IPS-15b (cell line): ENCODE measurements around the gene SLC35G1.

Experiments used
- H3K27me3 ChIP-seq: one replicate; pipeline ENCODE4 v1.6.1; 2013; ENCODE audit warnings: low read length; ENCODE audit not compliant: control insufficient read depth, insufficient read depth
- H3K36me3 ChIP-seq: one replicate; pipeline ENCODE4 v1.6.1; 2013; ENCODE audit warnings: low read length; ENCODE audit not compliant: control insufficient read depth, insufficient read depth
- H3K4me1 ChIP-seq: one replicate; pipeline ENCODE4 v1.6.1; 2013; ENCODE audit warnings: mild to moderate bottlenecking, low read length; ENCODE audit not compliant: control insufficient read depth, insufficient read depth
- H3K4me3 ChIP-seq: one replicate; pipeline ENCODE4 v1.5.1; 2013; ENCODE audit warnings: low read depth, low read length
- H3K9ac ChIP-seq: one replicate; pipeline ENCODE4 v1.6.1; 2013; ENCODE audit warnings: low read depth, mild to moderate bottlenecking, low read length
- H3K9me3 ChIP-seq: one replicate; pipeline ENCODE4 v1.6.1; 2013; ENCODE audit warnings: mild to moderate bottlenecking, low read length; ENCODE audit not compliant: control insufficient read depth, insufficient read depth

SLC35G1 gene

GRCh38 chr10:93897070-93897780, 3.4 kb downstream of the SLC35G1 start:
- H3K27me3 ChIP-seq: peaks cover 40% of the 10 kb centered on the region
- no peak overlapping the region for H3K4me3 ChIP-seq
- H3K9me3 ChIP-seq: no peaks in the 10 kb centered on the region
- no peak overlapping the region for H3K9ac ChIP-seq
- H3K4me1 ChIP-seq: peaks cover 6% of the 10 kb centered on the region
- no peaks in the 10 kb centered on the region for H3K36me3 ChIP-seq

DNA sequence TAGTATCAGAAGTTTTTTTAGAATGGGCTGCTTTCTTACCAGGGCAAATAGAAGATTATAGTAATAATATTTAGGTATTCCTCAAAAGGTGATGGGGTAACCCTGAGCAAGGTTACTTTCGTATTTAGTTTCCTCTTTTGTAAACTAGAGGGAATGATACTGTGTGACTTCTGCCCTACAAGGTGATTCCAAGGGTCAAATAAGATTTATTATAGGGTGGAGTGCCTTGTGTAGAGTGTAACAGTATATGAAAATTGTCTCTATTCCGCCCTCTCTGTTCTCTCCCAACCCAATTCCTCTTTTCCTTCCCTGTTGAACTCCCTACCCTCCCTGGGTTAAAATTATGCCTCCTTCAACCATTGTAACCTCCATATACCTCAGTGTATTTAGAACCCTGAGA, 5.3 kb downstream of the SLC35G1 start:
- no peak overlapping the region for H3K9ac ChIP-seq
- H3K27me3 ChIP-seq: peaks cover 26% of the 10 kb centered on the region
- no peak overlapping the region for H3K4me3 ChIP-seq
- H3K4me1 ChIP-seq: peaks cover 6% of the 10 kb centered on the region
- H3K9me3 ChIP-seq: no peaks in the 10 kb centered on the region
- H3K36me3 ChIP-seq: no peaks in the 10 kb centered on the region

- no peaks in the 10 kb centered on the region for H3K4me1 ChIP-seq
- H3K27me3 ChIP-seq: no peaks in the 10 kb centered on the region
- H3K4me3 ChIP-seq: no peak overlapping the region
- no peaks in the 10 kb centered on the region for H3K36me3 ChIP-seq
- no peak overlapping the region for H3K9ac ChIP-seq
- H3K9me3 ChIP-seq: no peaks in the 10 kb centered on the region
These were observed 9.3 kb downstream of the SLC35G1 start for GRCh38 chr10:93903051-93903450.

- Histone ChIP-seq H3K36me3 (no peaks in the 10 kb centered on the region), H3K9ac (no peak overlapping the region), H3K9me3 (no peaks in the 10 kb centered on the region), H3K4me1 (no peaks in the 10 kb centered on the region), H3K27me3 (no peaks in the 10 kb centered on the region), H3K4me3 (no peak overlapping the region)
These were observed 11.1 kb downstream of the SLC35G1 start for GRCh38 chr10:93904901-93905300.

- Histone ChIP-seq H3K4me3 (no peak overlapping the region), H3K27me3 (no peaks in the 10 kb centered on the region), H3K9ac (no peak overlapping the region), H3K36me3 (no peaks in the 10 kb centered on the region), H3K9me3 (no peaks in the 10 kb centered on the region), H3K4me1 (no peaks in the 10 kb centered on the region)
These were observed 13.3 kb downstream of the SLC35G1 start for GRCh38 chr10:93907059-93907458.

DNA sequence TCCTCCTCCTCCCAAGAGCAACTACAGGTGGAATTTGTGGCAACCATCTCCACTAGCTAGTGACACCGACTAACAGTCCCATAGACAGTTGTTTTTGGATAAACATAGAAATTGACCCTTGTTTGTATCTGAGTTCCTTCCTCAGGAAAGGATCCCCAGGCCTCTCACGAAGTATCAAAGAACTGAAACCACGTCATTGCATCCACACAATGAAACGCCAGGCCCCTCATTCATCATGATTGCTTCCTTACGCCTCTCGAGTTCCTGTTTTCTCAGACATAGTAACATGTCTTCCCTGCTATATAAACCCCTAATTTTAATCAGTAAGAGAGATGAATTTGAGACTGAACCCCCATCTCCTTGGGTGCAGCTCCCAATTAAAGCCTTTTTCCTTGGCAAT, 18.1 kb downstream of the SLC35G1 start:
- no peaks in the 10 kb centered on the region for H3K9me3 ChIP-seq
- no peak overlapping the region for H3K4me3 ChIP-seq
- H3K27me3 ChIP-seq: no peaks in the 10 kb centered on the region
- no peak overlapping the region for H3K9ac ChIP-seq
- no peaks in the 10 kb centered on the region for H3K36me3 ChIP-seq
- no peaks in the 10 kb centered on the region for H3K4me1 ChIP-seq

DNA sequence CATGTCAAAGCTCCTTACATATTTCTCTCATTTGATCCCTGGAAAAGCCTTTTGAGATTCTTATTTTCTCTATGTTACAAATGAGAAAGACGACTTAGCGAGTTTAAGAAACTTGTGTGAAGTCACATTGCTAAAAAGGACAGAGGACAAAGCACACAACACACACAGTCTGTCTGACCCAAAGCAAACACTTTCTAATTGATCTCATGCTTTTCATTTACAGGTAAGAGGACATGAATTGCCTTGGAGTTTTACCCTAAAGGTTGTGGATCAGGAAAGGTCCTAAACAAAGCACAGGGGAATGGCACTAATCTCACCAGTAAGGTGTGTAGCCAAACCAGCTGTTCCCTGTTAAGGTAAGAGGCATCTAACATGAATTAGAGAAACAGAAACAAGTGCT, 18.7 kb downstream of the SLC35G1 start:
- H3K4me1 ChIP-seq: peaks cover 2% of the 10 kb centered on the region
- no peaks in the 10 kb centered on the region for H3K36me3 ChIP-seq
- no peak overlapping the region for H3K9ac ChIP-seq
- H3K4me3 ChIP-seq: no peak overlapping the region
- no peaks in the 10 kb centered on the region for H3K9me3 ChIP-seq
- no peaks in the 10 kb centered on the region for H3K27me3 ChIP-seq

GRCh38 chr10:93913706-93914105, 19.9 kb downstream of the SLC35G1 start:
- no peaks in the 10 kb centered on the region for H3K9me3 ChIP-seq
- H3K27me3 ChIP-seq: no peaks in the 10 kb centered on the region
- H3K36me3 ChIP-seq: no peaks in the 10 kb centered on the region
- H3K4me1 ChIP-seq: peaks cover 4% of the 10 kb centered on the region
- no peak overlapping the region for H3K9ac ChIP-seq
- no peak overlapping the region for H3K4me3 ChIP-seq

DNA sequence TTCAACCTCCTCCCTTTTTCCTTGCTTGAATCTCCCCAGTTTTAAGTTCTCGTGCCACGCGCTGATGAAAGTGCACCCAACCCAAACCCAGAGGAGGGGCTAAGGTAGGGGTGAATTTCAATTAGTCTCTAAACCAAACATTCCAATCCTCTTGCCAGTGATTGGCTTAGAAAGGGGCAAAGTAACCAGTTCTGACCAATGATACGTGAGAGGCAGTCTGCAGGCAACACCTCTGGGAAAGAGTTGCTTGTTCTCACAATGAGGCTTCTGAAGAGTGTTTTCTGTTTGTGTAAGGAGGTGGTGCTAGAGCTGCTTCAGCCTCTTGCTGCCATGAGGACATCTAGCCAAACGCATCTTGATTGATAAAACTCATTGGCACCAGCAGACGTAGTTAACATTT, 21.8 kb downstream of the SLC35G1 start:
- H3K27me3 ChIP-seq: no peaks in the 10 kb centered on the region
- no peaks in the 10 kb centered on the region for H3K36me3 ChIP-seq
- peaks cover 4% of the 10 kb centered on the region for H3K4me1 ChIP-seq
- H3K9ac ChIP-seq: no peak overlapping the region
- no peaks in the 10 kb centered on the region for H3K9me3 ChIP-seq
- peak overlapping the region; percentile 10 for H3K4me3 ChIP-seq

- Histone ChIP-seq H3K9ac (peak overlapping the region; percentile 5), H3K36me3 (no peaks in the 10 kb centered on the region), H3K27me3 (no peaks in the 10 kb centered on the region), H3K4me3 (peak overlapping the region; percentile 52), H3K4me1 (peaks cover 4% of the 10 kb centered on the region), H3K9me3 (no peaks in the 10 kb centered on the region)
These were observed 22.7 kb downstream of the SLC35G1 start for GRCh38 chr10:93916257-93917063.

DNA sequence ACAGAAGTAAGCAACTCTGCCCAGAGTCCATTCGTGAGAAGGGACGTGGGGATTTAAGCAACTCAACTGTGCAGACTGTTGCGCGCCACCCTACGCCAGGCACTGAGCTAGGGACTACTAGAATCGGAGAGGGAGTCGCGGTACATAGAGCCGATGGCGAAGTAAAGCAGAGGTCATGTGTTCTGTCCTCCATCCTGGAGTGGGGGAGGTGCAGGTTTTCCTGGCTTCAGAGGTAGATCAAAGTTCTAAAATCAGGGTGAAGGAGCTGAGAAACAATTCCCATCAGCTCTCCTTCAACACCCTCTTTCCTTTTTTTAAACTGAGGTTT, 23.2 kb downstream of the SLC35G1 start:
- Histone ChIP-seq H3K4me1 (peaks cover 4% of the 10 kb centered on the region), H3K9ac (peak overlapping the region; percentile 5), H3K27me3 (no peaks in the 10 kb centered on the region), H3K9me3 (no peaks in the 10 kb centered on the region), H3K36me3 (no peaks in the 10 kb centered on the region), H3K4me3 (peak overlapping the region; percentile 52)

GRCh38 chr10:93917821-93918220, 24.0 kb downstream of the SLC35G1 start:
- H3K9ac ChIP-seq: no peak overlapping the region
- no peaks in the 10 kb centered on the region for H3K9me3 ChIP-seq
- peaks cover 4% of the 10 kb centered on the region for H3K4me1 ChIP-seq
- no peaks in the 10 kb centered on the region for H3K36me3 ChIP-seq
- no peaks in the 10 kb centered on the region for H3K27me3 ChIP-seq
- no peak overlapping the region for H3K4me3 ChIP-seq
